Measurements from ENCODE around the gene PTK6.

PTK6 gene

GRCh38 chr20:63543131-63543530, 6.0 kb upstream of the PTK6 start:
- no peak overlapping the region for H3K4me2 ChIP-seq (ENCODE audit: low read depth, low read length)

GRCh38 chr20:63542696-63543095, 5.5 kb upstream of the PTK6 start:
- Histone ChIP-seq H3K27me3 (replicated peaks; ENCODE audit: insufficient read depth, low read length) (peaks cover 90% of the 10 kb centered on the region), H3K79me2 (ENCODE audit: low read length) (no peaks in the 10 kb centered on the region), H4K20me1 (ENCODE audit: insufficient read depth, low read length) (no peaks in the 10 kb centered on the region; the same call in 1 of the 2 replicates), H3K9me2 (replicated peaks; ENCODE audit: insufficient read depth, low read length) (no peaks in the 10 kb centered on the region), H3K36me3 (replicated peaks; ENCODE audit: insufficient read depth, low read length) (no peaks in the 10 kb centered on the region), H3K9ac (ENCODE audit: low read length) (no peak overlapping the region), H3K27ac (ENCODE audit: low read length) (no peak overlapping the region), H3K9me3 (replicated peaks; ENCODE audit: insufficient read depth, low read length) (no peaks in the 10 kb centered on the region), H3K4me2 (ENCODE audit: low read depth, low read length) (no peak overlapping the region), H3K4me3 (ENCODE audit: low read length) (no peak overlapping the region), H3K4me1 (ENCODE audit: low read length) (no peaks in the 10 kb centered on the region), H3F3A (ENCODE audit: insufficient read depth, low read length) (no peaks in the 10 kb centered on the region), H2AFZ (ENCODE audit: low read length) (no peak overlapping the region)
- no peak for TF ChIP-seq EZH2 (optimal IDR thresholded peaks at IDR 0.05; ENCODE audit: low read depth, low read length)
- TF ChIP-seq CTCF (IDR thresholded peaks at IDR 0.05; ENCODE audit: low read length) = no peak
- no peak for TF ChIP-seq EZH2phosphoT487 (IDR thresholded peaks at IDR 0.05; ENCODE audit: low read length)
- no peak for DNase-seq

More at GRCh38 chr20:63543131-63543530, 6.0 kb upstream of the PTK6 start:
- TF ChIP-seq CTCF (IDR thresholded peaks at IDR 0.05; ENCODE audit: low read length) (no peak), EZH2 (optimal IDR thresholded peaks at IDR 0.05; ENCODE audit: low read depth, low read length) (no peak), EZH2phosphoT487 (IDR thresholded peaks at IDR 0.05; ENCODE audit: low read length) (no peak)
- Histone ChIP-seq H3K4me3 (ENCODE audit: low read length) (no peak overlapping the region), H3K27me3 (replicated peaks; ENCODE audit: insufficient read depth, low read length) (peaks cover 94% of the 10 kb centered on the region), H3K9me3 (replicated peaks; ENCODE audit: insufficient read depth, low read length) (no peaks in the 10 kb centered on the region), H3K27ac (ENCODE audit: low read length) (no peak overlapping the region), H3K79me2 (ENCODE audit: low read length) (no peaks in the 10 kb centered on the region), H3K36me3 (replicated peaks; ENCODE audit: insufficient read depth, low read length) (no peaks in the 10 kb centered on the region), H3K9ac (ENCODE audit: low read length) (no peak overlapping the region), H2AFZ (ENCODE audit: low read length) (no peak overlapping the region), H3K4me1 (ENCODE audit: low read length) (no peaks in the 10 kb centered on the region), H4K20me1 (ENCODE audit: insufficient read depth, low read length) (no peaks in the 10 kb centered on the region; the same call in 1 of the 2 replicates), H3F3A (ENCODE audit: insufficient read depth, low read length) (no peaks in the 10 kb centered on the region), H3K9me2 (replicated peaks; ENCODE audit: insufficient read depth, low read length) (no peaks in the 10 kb centered on the region)
- DNase-seq = no peak

- H4K20me1 ChIP-seq (ENCODE audit: insufficient read depth, low read length) = no peaks in the 10 kb centered on the region; the same call in 1 of the 2 replicates
- no peaks in the 10 kb centered on the region for H3K79me2 ChIP-seq (ENCODE audit: low read length)
- H3K36me3 ChIP-seq (replicated peaks; ENCODE audit: insufficient read depth, low read length) = no peaks in the 10 kb centered on the region
- H3F3A ChIP-seq (ENCODE audit: insufficient read depth, low read length) = 0 out of 2 replicates have a peak, but pooled peaks cover 4% of the 10 kb centered on the region
- no peak overlapping the region for H3K4me3 ChIP-seq (ENCODE audit: low read length)
- H2AFZ ChIP-seq (ENCODE audit: low read length) = no peak overlapping the region
- no peak for DNase-seq
- no peaks in the 10 kb centered on the region for H3K9me3 ChIP-seq (replicated peaks; ENCODE audit: insufficient read depth, low read length)
- no peak overlapping the region for H3K4me2 ChIP-seq (ENCODE audit: low read depth, low read length)
- TF ChIP-seq CTCF (IDR thresholded peaks at IDR 0.05; ENCODE audit: low read length) (no peak), EZH2 (optimal IDR thresholded peaks at IDR 0.05; ENCODE audit: low read depth, low read length) (no peak), EZH2phosphoT487 (IDR thresholded peaks at IDR 0.05; ENCODE audit: low read length) (no peak)
- H3K9me2 ChIP-seq (replicated peaks; ENCODE audit: insufficient read depth, low read length) = no peaks in the 10 kb centered on the region
- H3K4me1 ChIP-seq (ENCODE audit: low read length) = peaks cover 4% of the 10 kb centered on the region; the same call in 1 of the 2 replicates
- no peak overlapping the region for H3K9ac ChIP-seq (ENCODE audit: low read length)
- peaks cover 84% of the 10 kb centered on the region for H3K27me3 ChIP-seq (replicated peaks; ENCODE audit: insufficient read depth, low read length)
- H3K27ac ChIP-seq (ENCODE audit: low read length) = no peak overlapping the region
Measured at GRCh38 chr20:63542031-63542559, 4.9 kb upstream of the PTK6 start.

Data from MM.1S (cell line).